Effector memory CD4-positive, alpha-beta T cell (primary cell): ENCODE measurements around the gene DLG1.

Experiments
- DNase-seq, 3 donors: peaks; one replicate each; pipeline ENCODE4 v3.0.0-alpha.2; 2020
- H3K27ac ChIP-seq: 2 replicates; pipeline ENCODE4 v1.7.0; 2013; ENCODE audit warnings: mild to moderate bottlenecking, low read length, moderate library complexity; ENCODE audit not compliant: insufficient read depth, poor library complexity, severe bottlenecking
- H3K27me3 ChIP-seq: replicated peaks from 2 replicates; pipeline ENCODE4 v1.7.0; 2013; ENCODE audit warnings: mild to moderate bottlenecking, low read length; ENCODE audit not compliant: insufficient read depth, control insufficient read depth, poor library complexity, severe bottlenecking
- H3K36me3 ChIP-seq: 2 replicates; pipeline ENCODE4 v1.7.0; 2013; ENCODE audit warnings: mild to moderate bottlenecking, low read length, moderate library complexity; ENCODE audit not compliant: control insufficient read depth, insufficient read depth
- H3K4me1 ChIP-seq: 2 replicates; pipeline ENCODE4 v1.7.0; 2013; ENCODE audit warnings: low read length, mild to moderate bottlenecking; ENCODE audit not compliant: control insufficient read depth, insufficient read depth, poor library complexity, severe bottlenecking
- H3K4me3 ChIP-seq: 2 replicates; pipeline ENCODE4 v1.7.0; 2013; ENCODE audit warnings: low read length, low read depth, mild to moderate bottlenecking; ENCODE audit not compliant: insufficient read depth, poor library complexity, severe bottlenecking
- H3K9me3 ChIP-seq: 2 replicates; pipeline ENCODE4 v1.7.0; 2013; ENCODE audit warnings: mild to moderate bottlenecking, low read length, moderate library complexity; ENCODE audit not compliant: control insufficient read depth

DLG1 gene

DNA sequence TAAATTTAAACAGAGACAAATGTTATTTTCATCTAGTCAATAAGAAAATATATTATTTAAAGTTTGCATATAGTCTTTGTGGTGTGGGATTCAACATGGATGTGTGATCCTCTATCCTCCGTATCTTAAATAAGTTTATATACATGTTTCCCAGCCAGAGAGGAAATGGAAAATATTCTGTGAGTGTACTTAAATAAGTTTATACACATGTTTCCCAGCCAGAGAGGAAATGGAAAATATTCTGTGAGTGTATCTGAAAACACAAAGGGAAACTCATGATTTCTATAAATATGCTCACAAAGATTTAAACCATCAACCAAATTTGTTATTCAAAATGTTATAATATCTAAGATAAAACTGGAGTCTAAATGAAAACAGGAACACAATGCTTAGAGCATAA lies 158.8 kb downstream of the DLG1 start:
- peaks cover 44% of the 10 kb centered on the region for H3K36me3 ChIP-seq

DNA sequence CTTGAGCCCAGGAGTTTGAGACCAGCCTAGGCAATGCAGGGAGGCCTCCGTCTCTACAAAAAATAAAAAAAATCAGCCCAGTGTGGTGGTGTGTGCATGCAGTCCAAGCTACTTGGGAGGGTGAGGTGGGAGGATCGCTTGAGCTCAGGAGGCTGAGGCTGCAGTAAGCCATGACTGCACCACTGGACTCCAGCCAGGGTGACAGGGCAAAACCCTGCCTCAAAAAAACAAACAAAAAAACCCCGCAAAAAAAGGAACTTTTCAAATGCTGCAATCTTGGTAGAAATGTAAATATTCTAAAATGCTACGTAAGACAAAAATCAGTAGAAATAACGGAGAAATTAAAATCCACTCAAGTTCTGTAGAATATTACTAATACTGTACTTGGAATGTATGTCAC lies 160.7 kb downstream of the DLG1 start:
- no peak for DNase-seq
- Histone ChIP-seq H3K4me1 (no peaks in the 10 kb centered on the region), H3K4me3 (no peak overlapping the region), H3K27ac (no peak overlapping the region), H3K9me3 (no peaks in the 10 kb centered on the region), H3K27me3 (no peaks in the 10 kb centered on the region), H3K36me3 (peaks cover 46% of the 10 kb centered on the region)

More for the DNA sequence above, 158.8 kb downstream of the DLG1 start:
- H3K27me3 ChIP-seq = no peaks in the 10 kb centered on the region
- no peak overlapping the region for H3K27ac ChIP-seq
- H3K4me3 ChIP-seq = no peak overlapping the region
- no peaks in the 10 kb centered on the region for H3K9me3 ChIP-seq
- DNase-seq = no peak
- no peaks in the 10 kb centered on the region for H3K4me1 ChIP-seq

DNA sequence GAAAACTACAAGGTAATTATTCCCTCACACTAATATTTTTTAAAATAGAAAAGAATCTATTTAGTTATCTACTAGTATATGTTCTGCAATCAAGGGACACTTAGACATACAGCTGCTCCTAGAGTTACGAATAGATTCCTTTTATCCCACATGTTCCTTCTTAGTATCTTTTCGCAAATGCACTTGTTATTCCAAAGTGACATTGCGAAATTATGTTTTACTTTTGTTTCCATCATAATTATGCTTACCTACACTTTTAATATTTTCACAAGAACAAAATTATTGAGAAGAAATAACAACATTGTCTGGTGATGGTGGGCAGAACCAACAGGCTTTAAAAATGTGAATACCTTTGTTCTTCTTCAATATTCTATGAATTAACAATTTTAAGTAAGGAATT lies 161.7 kb downstream of the DLG1 start:
- Histone ChIP-seq H3K36me3 (peaks cover 46% of the 10 kb centered on the region), H3K4me3 (no peak overlapping the region), H3K9me3 (no peaks in the 10 kb centered on the region)

DNA sequence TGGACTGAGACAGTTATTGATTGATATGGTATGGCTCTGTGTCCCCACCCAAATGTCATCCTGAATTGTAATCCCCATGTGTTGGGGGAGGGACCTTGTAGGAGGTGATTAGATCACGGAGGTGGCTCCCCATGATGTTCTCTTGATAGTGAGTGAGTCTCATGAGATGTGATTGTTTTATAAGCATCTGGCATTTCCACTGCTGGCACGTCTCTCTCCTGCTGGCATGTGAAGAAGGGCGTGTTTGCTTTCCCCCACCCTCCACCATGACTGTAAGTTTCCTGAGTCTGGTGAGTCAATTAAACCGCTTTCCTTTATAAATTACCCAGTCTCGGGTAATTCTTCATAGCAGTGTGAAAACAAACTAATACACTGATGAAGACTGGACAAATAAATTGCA lies 163.2 kb downstream of the DLG1 start:
- Histone ChIP-seq H3K27ac (no peak overlapping the region), H3K4me1 (no peaks in the 10 kb centered on the region), H3K27me3 (no peaks in the 10 kb centered on the region), H3K9me3 (no peaks in the 10 kb centered on the region), H3K4me3 (no peak overlapping the region), H3K36me3 (peaks cover 37% of the 10 kb centered on the region)
- no peak for DNase-seq

More for the DNA sequence above, 161.7 kb downstream of the DLG1 start:
- no peak overlapping the region for H3K27ac ChIP-seq
- no peak for DNase-seq
- H3K4me1 ChIP-seq = no peaks in the 10 kb centered on the region
- no peaks in the 10 kb centered on the region for H3K27me3 ChIP-seq

DNA sequence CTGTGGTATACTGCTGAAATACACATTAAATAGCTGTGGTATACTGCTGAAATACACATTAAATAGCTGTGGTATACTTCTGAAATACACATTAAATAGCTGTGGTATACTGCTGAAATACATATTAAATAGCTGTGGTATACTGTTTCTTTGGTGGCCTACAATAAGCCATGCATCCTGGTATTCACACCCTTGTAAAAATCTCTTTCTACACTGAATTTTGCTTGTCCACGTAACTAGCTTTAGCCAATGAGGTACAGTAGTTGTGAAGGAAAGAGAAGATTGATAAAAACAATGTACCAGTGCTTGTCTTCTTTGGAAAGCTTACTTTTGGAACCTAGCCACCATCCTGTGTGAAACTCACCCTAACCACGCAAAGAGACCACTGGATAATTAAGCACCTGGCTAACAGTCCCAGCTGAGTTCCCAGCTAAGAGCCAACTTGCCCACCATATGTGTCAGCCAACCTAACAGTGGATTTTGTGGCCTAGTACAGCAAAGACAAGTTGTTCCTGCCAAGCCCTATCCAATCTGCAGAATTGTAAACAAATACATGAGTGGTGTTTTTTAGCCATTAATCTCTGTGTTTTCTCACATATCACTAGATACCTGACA lies 165.4 kb downstream of the DLG1 start:
- no peak for DNase-seq
- no peaks in the 10 kb centered on the region for H3K4me1 ChIP-seq
- H3K9me3 ChIP-seq = no peaks in the 10 kb centered on the region
- H3K27me3 ChIP-seq = no peaks in the 10 kb centered on the region
- no peak overlapping the region for H3K4me3 ChIP-seq
- H3K36me3 ChIP-seq = peaks cover 33% of the 10 kb centered on the region
- H3K27ac ChIP-seq = no peak overlapping the region

DNA sequence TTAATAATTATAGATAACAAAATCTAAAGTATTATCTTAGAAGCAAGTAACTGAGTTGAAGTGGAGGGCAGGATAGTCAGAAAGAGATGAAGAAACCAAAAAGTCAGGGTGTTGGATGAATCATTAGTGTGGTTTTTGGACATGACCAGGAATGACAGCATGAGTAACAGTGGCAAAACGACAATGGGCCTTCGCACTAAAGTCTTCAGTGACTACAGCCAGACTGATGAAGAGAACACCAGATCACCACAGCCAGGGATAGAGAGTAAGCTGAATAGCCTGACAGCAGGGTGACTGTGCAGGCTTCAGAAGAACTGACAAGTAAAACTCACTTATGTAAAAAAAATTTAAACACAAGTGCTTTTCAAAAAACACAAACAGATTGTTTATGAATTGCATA lies 172.8 kb downstream of the DLG1 start:
- Histone ChIP-seq H3K4me3 (no peak overlapping the region), H3K4me1 (no peaks in the 10 kb centered on the region), H3K27me3 (no peaks in the 10 kb centered on the region), H3K36me3 (peaks cover 4% of the 10 kb centered on the region), H3K9me3 (no peaks in the 10 kb centered on the region), H3K27ac (no peak overlapping the region)
- DNase-seq = no peak

DNA sequence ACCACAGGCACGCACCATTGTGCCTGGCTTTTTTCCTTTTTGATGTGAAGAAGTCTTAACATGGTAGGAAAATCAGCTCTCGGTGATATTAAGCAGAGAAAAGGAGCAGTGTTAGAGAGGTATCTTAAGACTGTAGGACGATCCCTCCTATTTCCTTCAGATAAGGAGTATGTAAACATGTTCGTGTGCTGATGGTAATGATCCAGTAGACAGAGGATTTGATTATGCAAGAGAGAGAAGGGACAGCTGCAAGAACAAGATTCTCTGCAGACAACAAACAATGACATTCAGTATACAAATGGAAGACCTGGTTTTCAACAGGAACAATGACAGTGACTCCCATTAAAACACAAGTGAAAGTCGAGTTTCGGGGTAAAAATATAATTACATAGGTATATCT lies 173.7 kb downstream of the DLG1 start:
- Histone ChIP-seq H3K4me1 (no peaks in the 10 kb centered on the region), H3K27me3 (no peaks in the 10 kb centered on the region), H3K27ac (no peak overlapping the region), H3K36me3 (no peaks in the 10 kb centered on the region), H3K9me3 (no peaks in the 10 kb centered on the region), H3K4me3 (no peak overlapping the region)
- DNase-seq = no peak

DNA sequence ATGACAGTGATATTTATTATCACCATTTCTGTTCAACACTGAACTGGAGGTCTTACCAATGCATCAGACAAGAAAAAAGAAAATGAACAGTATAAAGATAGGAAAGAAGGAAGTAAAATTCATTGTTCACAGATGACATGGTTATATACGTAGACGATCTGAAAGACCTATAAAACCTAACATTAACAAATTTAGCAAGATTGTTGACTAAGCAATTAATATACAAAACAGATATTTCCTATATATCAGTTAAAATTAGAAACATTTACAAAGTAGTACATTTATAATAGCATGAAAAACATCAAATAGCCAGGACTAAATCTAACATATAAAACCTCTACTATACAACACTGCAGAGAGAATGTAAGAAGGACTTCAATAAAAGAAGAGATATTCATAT lies 176.0 kb downstream of the DLG1 start:
- DNase-seq = no peak
- no peak overlapping the region for H3K4me3 ChIP-seq

DNA sequence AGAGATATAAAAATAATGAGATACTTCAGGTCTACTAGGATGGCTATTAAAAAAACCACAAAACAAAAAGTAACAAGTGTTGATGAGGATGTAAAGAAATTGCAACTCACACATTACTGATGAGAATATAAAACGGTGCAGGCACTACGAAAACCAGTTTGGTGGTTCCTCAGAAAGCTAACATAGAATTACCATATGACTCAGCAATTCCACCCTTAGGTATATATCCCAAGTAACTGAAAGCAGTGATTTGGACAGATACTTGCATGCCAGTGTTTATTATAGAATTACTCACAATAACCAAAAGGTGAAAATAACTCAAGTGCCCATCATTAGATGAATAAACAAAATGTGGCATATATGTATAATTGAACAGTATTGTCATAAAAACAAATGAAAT lies 181.3 kb downstream of the DLG1 start:
- H3K27me3 ChIP-seq = no peaks in the 10 kb centered on the region
- DNase-seq = no peak
- H3K27ac ChIP-seq = no peak overlapping the region
- peaks cover 13% of the 10 kb centered on the region for H3K36me3 ChIP-seq
- no peaks in the 10 kb centered on the region for H3K9me3 ChIP-seq
- H3K4me1 ChIP-seq = no peaks in the 10 kb centered on the region
- H3K4me3 ChIP-seq = no peak overlapping the region

More for the DNA sequence above, 176.0 kb downstream of the DLG1 start:
- Histone ChIP-seq H3K36me3 (peaks cover 9% of the 10 kb centered on the region), H3K4me1 (no peaks in the 10 kb centered on the region), H3K9me3 (no peaks in the 10 kb centered on the region), H3K27me3 (no peaks in the 10 kb centered on the region), H3K27ac (no peak overlapping the region)

DNA sequence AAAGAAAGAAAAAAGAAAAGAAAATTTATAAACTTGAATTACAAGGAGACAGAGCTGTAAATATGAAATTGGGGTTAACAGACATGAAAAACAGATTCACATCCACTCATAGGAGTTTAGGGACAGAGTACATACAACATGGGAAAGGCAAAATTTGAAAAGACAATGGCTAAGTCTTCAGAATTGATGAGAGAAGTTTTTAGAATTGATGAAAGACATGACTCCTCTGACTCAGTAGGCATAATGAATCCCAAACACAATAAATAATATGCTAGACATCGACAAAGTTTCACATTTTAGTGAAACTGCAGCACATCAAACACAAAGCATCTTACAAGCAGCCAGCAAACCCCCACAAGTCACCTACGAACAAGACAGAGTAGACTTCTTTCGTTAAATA lies 184.4 kb downstream of the DLG1 start:
- Histone ChIP-seq H3K9me3 (no peaks in the 10 kb centered on the region), H3K27me3 (no peaks in the 10 kb centered on the region), H3K4me3 (no peak overlapping the region), H3K27ac (no peak overlapping the region), H3K36me3 (peaks cover 7% of the 10 kb centered on the region), H3K4me1 (no peaks in the 10 kb centered on the region)
- DNase-seq = no peak
